H1 (cell line): ENCODE results near the gene CAMKK2. TPM values are rescaled to one million over a fixed set of nuclear protein-coding genes. Genes with fewer than 3 reads are reported as not detected.

Experiments used
- CTCF ChIA-PET: fragments of 300-600 bp; sonication (Branson Sonifier 250); formaldehyde crosslinking; loops from one replicate; lab custom pipeline; 2021; ENCODE audit not compliant: partially characterized antibody; lab: Charles Lee
- POLR2A ChIA-PET: fragments of 300-600 bp; sonication (Branson Sonifier 250); formaldehyde crosslinking; loops from one replicate; lab custom pipeline; 2021; ENCODE audit warnings: inconsistent platforms; ENCODE audit not compliant: partially characterized antibody; lab: Charles Lee
- DNase-seq, 2 experiments: peaks; one replicate each; pipeline versions ENCODE4 v3.0.0 to v3.0.0-alpha.2; 2010 to 2022; ENCODE audit warnings: low spot score in 2 of 2, low read depth in 1 of 2, mixed read lengths in 1 of 2
- FAIRE-seq: peaks from 2 replicates; lab custom pipeline; 2011; peaks lifted over from hg19 to GRCh38; lab: Jason Lieb, UNC
- H2AFZ ChIP-seq: 2 replicates; pipeline ENCODE4 v1.8.1; 2012; ENCODE audit warnings: low read length, inconsistent platforms
- H2AK5ac ChIP-seq: 2 replicates; pipeline ENCODE4 v1.6.1; 2013; ENCODE audit warnings: low read depth, low read length
- H2BK120ac ChIP-seq: replicated peaks from 2 replicates; pipeline ENCODE3; 2013; ENCODE audit warnings: low read depth, low read length, inconsistent platforms
- H2BK12ac ChIP-seq: 2 replicates; pipeline ENCODE4 v1.6.1; 2013; ENCODE audit warnings: low read depth, low read length
- H2BK15ac ChIP-seq: 2 replicates; pipeline ENCODE4 v1.6.1; 2013; ENCODE audit warnings: low read length
- H2BK20ac ChIP-seq: 2 replicates; pipeline ENCODE4 v1.6.1; 2013; ENCODE audit warnings: low read length
- H2BK5ac ChIP-seq: 2 replicates; pipeline ENCODE4 v1.6.1; 2013; ENCODE audit warnings: low read depth, low read length
- H3K14ac ChIP-seq: 2 replicates; pipeline ENCODE4 v1.6.1; 2013; ENCODE audit warnings: inconsistent platforms; ENCODE audit not compliant: insufficient read length
- H3K18ac ChIP-seq: 2 replicates; pipeline ENCODE4 v1.6.1; 2013; ENCODE audit warnings: low read length; ENCODE audit errors: extremely low read depth
- H3K23ac ChIP-seq: 2 replicates; pipeline ENCODE4 v1.6.1; 2013; ENCODE audit warnings: inconsistent platforms; ENCODE audit not compliant: insufficient read length
- H3K23me2 ChIP-seq: 2 replicates; pipeline ENCODE4 v1.6.1; 2013; ENCODE audit warnings: low read depth, low read length
- H3K27ac ChIP-seq: 2 replicates; pipeline ENCODE4 v1.6.1; 2011; ENCODE audit warnings: low read depth, low read length, inconsistent platforms
- H3K27me3 ChIP-seq, 4 experiments: replicated peaks in 1 of 4; 1 replicate in 1 of 4; 2 replicates in 3 of 4; pipeline versions ENCODE4 v1.6.1 to v1.8.1; 2011 to 2013; ENCODE audit warnings: low read length in 3 of 4, mild to moderate bottlenecking in 3 of 4, inconsistent platforms in 2 of 4, mixed read lengths in 2 of 4, moderate library complexity in 1 of 4; ENCODE audit not compliant: control insufficient read depth in 3 of 4, insufficient read depth in 3 of 4; ENCODE audit errors: extremely low read depth in 1 of 4
- H3K36me3 ChIP-seq, 4 experiments: 2 replicates each; pipeline versions ENCODE4 v1.6.1 to v1.8.1; 2011 to 2013; ENCODE audit warnings: mild to moderate bottlenecking in 4 of 4, low read length in 3 of 4, moderate library complexity in 2 of 4, control low read depth in 1 of 4, inconsistent platforms in 1 of 4; ENCODE audit not compliant: insufficient read depth in 4 of 4, control insufficient read depth in 2 of 4
- H3K4ac ChIP-seq: replicated peaks from 2 replicates; pipeline ENCODE3; 2013; ENCODE audit warnings: low read length, low read depth, mixed read lengths, inconsistent platforms; ENCODE audit not compliant: insufficient read length
- H3K4me1 ChIP-seq, 4 experiments: replicated peaks in 1 of 4; 1 replicate in 1 of 4; 2 replicates in 3 of 4; pipeline versions ENCODE4 v1.6.1 to v1.8.1; 2011 to 2013; ENCODE audit warnings: low read length in 3 of 4, inconsistent platforms in 2 of 4, mixed read lengths in 1 of 4; ENCODE audit not compliant: insufficient read depth in 4 of 4, control insufficient read depth in 3 of 4
- H3K4me2 ChIP-seq, 2 experiments: 2 replicates each; pipeline versions ENCODE4 v1.6.1 to v1.8.1; 2011 to 2013; ENCODE audit warnings: low read depth in 2 of 2, low read length in 2 of 2, control low read depth in 1 of 2, inconsistent platforms in 1 of 2, mild to moderate bottlenecking in 1 of 2; ENCODE audit not compliant: insufficient read depth in 1 of 2
- H3K4me3 ChIP-seq, 4 experiments: fragments of 200-600, 300-600 bp in 1 of 4; sonication (generic), shearing (Covaris generic), sonication (Bioruptor Twin) in 1 of 4; 2 replicates each; pipeline versions ENCODE4 v1.5.1 to v1.8.1; 2011 to 2016; ENCODE audit warnings: low read length in 4 of 4, low read depth in 3 of 4, control low read depth in 2 of 4, inconsistent platforms in 2 of 4, mild to moderate bottlenecking in 2 of 4, mixed read lengths in 1 of 4, moderate library complexity in 1 of 4; ENCODE audit not compliant: insufficient read depth in 2 of 4; ENCODE audit errors: extremely low read depth in 1 of 4
- H3K56ac ChIP-seq: replicated peaks from 2 replicates; pipeline ENCODE3; 2013; ENCODE audit warnings: low read depth, mild to moderate bottlenecking, mixed read lengths, low read length, inconsistent platforms; ENCODE audit not compliant: insufficient read length
- H3K79me1 ChIP-seq: 2 replicates; pipeline ENCODE4 v1.6.1; 2013; ENCODE audit warnings: low read depth, low read length, control low read depth
- H3K79me2 ChIP-seq, 2 experiments: 2 replicates each; pipeline versions ENCODE4 v1.6.1 to v1.8.1; 2012 to 2013; ENCODE audit warnings: low read length in 2 of 2, mild to moderate bottlenecking in 2 of 2, inconsistent platforms in 1 of 2; ENCODE audit not compliant: insufficient read depth in 2 of 2, control insufficient read depth in 1 of 2
- H3K9ac ChIP-seq, 4 experiments: replicated peaks in 1 of 4; 1 replicate in 1 of 4; 2 replicates in 3 of 4; pipeline versions ENCODE4 v1.6.1 to v1.8.1; 2011 to 2013; ENCODE audit warnings: low read depth in 3 of 4, low read length in 3 of 4, control low read depth in 2 of 4, mild to moderate bottlenecking in 2 of 4, moderate library complexity in 2 of 4, inconsistent platforms in 1 of 4; ENCODE audit errors: extremely low read depth in 1 of 4
- H3K9me3 ChIP-seq, 2 experiments: 2 replicates each; pipeline versions ENCODE4 v1.6.1 to v1.8.1; 2012 to 2013; ENCODE audit warnings: mild to moderate bottlenecking in 2 of 2, moderate library complexity in 2 of 2, control low read depth in 1 of 2, inconsistent platforms in 1 of 2, low read depth in 1 of 2, low read length in 1 of 2, mixed read lengths in 1 of 2; ENCODE audit not compliant: insufficient read depth in 2 of 2
- H4K20me1 ChIP-seq, 2 experiments: replicated peaks in 1 of 2; 2 replicates each; pipeline versions ENCODE3 to v1.8.1; 2011 to 2013; ENCODE audit warnings: inconsistent platforms in 2 of 2, low read length in 2 of 2, mild to moderate bottlenecking in 1 of 2; ENCODE audit not compliant: insufficient read depth in 2 of 2, control insufficient read depth in 1 of 2
- H4K5ac ChIP-seq: 2 replicates; pipeline ENCODE4 v1.6.1; 2013; ENCODE audit warnings: low read length, low read depth, mixed read lengths, inconsistent platforms; ENCODE audit not compliant: insufficient read length
- H4K8ac ChIP-seq: 2 replicates; pipeline ENCODE4 v1.8.0; 2013; ENCODE audit warnings: mild to moderate bottlenecking, moderate library complexity, low read length, inconsistent platforms; ENCODE audit not compliant: insufficient read depth; ENCODE audit errors: extremely low read depth
- H4K91ac ChIP-seq: replicated peaks from 2 replicates; pipeline ENCODE3; 2013; ENCODE audit warnings: low read length, mixed read lengths, inconsistent platforms; ENCODE audit not compliant: insufficient read length
- BACH1 ChIP-seq: IDR thresholded peaks from 2 replicates; pipeline ENCODE4 v1.6.1; 2012; ENCODE audit warnings: low read length, improper control_type of control experiment
- BRCA1 ChIP-seq: IDR thresholded peaks from 2 replicates; pipeline ENCODE4 v1.6.1; 2012; ENCODE audit warnings: low read depth, low read length, improper control_type of control experiment
- CEBPB ChIP-seq: IDR thresholded peaks from 2 replicates; pipeline ENCODE4 v1.6.1; 2012; ENCODE audit warnings: low read depth, low read length
- GTF2F1 ChIP-seq: IDR thresholded peaks from 2 replicates; pipeline ENCODE4 v1.6.1; 2012; ENCODE audit warnings: low read depth, low read length, improper control_type of control experiment, borderline replicate concordance
- RAD21 ChIP-seq, 2 experiments: IDR thresholded peaks in 1 of 2; conservative IDR thresholded peaks in 1 of 2; 2 replicates each; pipeline ENCODE4 v1.6.1; 2011; ENCODE audit warnings: low read depth in 2 of 2, low read length in 2 of 2, improper control_type of control experiment in 1 of 2, inconsistent platforms in 1 of 2, mild to moderate bottlenecking in 1 of 2, moderate library complexity in 1 of 2
- SIN3A ChIP-seq, 2 experiments: IDR thresholded peaks in 1 of 2; conservative IDR thresholded peaks in 1 of 2; 2 replicates each; pipeline ENCODE4 v1.6.1; 2011 to 2012; ENCODE audit warnings: low read length in 2 of 2, improper control_type of control experiment in 1 of 2, low read depth in 1 of 2, mild to moderate bottlenecking in 1 of 2
- TEAD4 ChIP-seq: IDR thresholded peaks from 2 replicates; pipeline ENCODE4 v1.6.1; 2012; ENCODE audit warnings: low read depth, low read length, inconsistent platforms, mixed read lengths
- WGBS, 2 experiments: shearing (Covaris generic) in 1 of 2; methylation state at CpG; one replicate each; pipeline versions ENCODE4 v1.1.6 to v1.1.7; 2013 to 2015; ENCODE audit warnings: low lambda C conversion rate in 2 of 2, mixed read lengths in 2 of 2, inconsistent platforms in 1 of 2, low coverage in 1 of 2, missing lambda C conversion rate in 1 of 2; ENCODE audit not compliant: insufficient replicate concordance in 2 of 2, insufficient coverage in 1 of 2, insufficient read length in 1 of 2; ENCODE audit errors: extremely low coverage in 1 of 2, missing lambda C conversion rate in 1 of 2; 5-methylcytosine and 5-hydroxymethylcytosine counted together
- polyA plus RNA-seq, 7 experiments: library from polyadenylated mRNA; depleted of rRNA in 3 of 7; stranded (reverse) in 5 of 7; unstranded in 2 of 7; fragments of >200 nt in 5 of 7; fragments of 200-250 nt in 2 of 7; gene quantifications; 1 replicate in 5 of 7; 2 replicates in 1 of 7; 4 replicates in 1 of 7; pipeline versions ENCODE4 v1.2.1 to v1.2.3, GENCODE V29; 2011 to 2013; ENCODE audit warnings: missing spikeins in 2 of 7, mixed read lengths in 2 of 7
- total RNA-seq: library from RNA; stranded (reverse); fragmentation: NEBNext Ultra II Directional; extraction: Animal tissue kit (Norgen Biotek cat#: 25700); gene quantifications from 2 replicates; pipeline ENCODE4 v1.2.1, GENCODE V29; 2021

Gene CAMKK2
- total and polyA plus RNA-seq, 2 of the 8 experiments (the other 6 are each of a cell fraction or from before 2014, with no cell fraction given) = 29.6 to 30.6 TPM

GRCh38 chr12:121203482-121203881 is 93.0 kb downstream of the CAMKK2 start:
- Histone ChIP-seq H3K36me3 (no peaks in the 10 kb centered on the region), H3K18ac (no peak overlapping the region), H3K4me2 (no peak overlapping the region), H3K79me1 (no peaks in the 10 kb centered on the region), H3K4ac (no peak overlapping the region), H3K9ac (no peak overlapping the region), H3K27me3 (no peaks in the 10 kb centered on the region), H2BK120ac (no peak overlapping the region), H3K27ac (no peak overlapping the region), H4K91ac (no peak overlapping the region), H3K4me1 (no peaks in the 10 kb centered on the region), H4K20me1 (no peaks in the 10 kb centered on the region), H3K23me2 (no peaks in the 10 kb centered on the region), H3K56ac (no peak overlapping the region), H3K14ac (no peak overlapping the region), H4K8ac (no peak overlapping the region), H4K5ac (no peak overlapping the region), H2BK15ac (no peak overlapping the region), H2BK20ac (no peak overlapping the region), H3K23ac (no peak overlapping the region), H3K4me3 (no peak overlapping the region), H2AFZ (no peak overlapping the region), H3K9me3 (no peaks in the 10 kb centered on the region), H3K79me2 (no peaks in the 10 kb centered on the region), H2AK5ac (no peak overlapping the region), H2BK12ac (no peak overlapping the region), H2BK5ac (no peak overlapping the region)
- FAIRE-seq (no peak), DNase-seq (no peak)
- CTCF ChIA-PET = interaction anchor here (0.5 to 1.6 kb wide), 3 partner anchors 10 to 225 kb away, joined by 3 read pairs; partner anchors contain the start of gene HNF1A
- 92% methylated on average over 11 of the region's 11 CpGs; no CpG with 5 or more reads in 1 of the 2 experiments for WGBS, 2 experiments
- POLR2A ChIA-PET = interaction anchor here (0.6 kb wide), 1 partner anchor 573 kb away, joined by 3 read pairs; no protein-coding TSS in a partner anchor
- TF ChIP-seq TEAD4 (no peak), RAD21 (IDR thresholded peaks at IDR 0.05 in 1 of 2, conservative IDR thresholded peaks at IDR 0.05 in 1 of 2; ENCODE audit: low read depth in 2 of 2, low read length in 2 of 2) (no peak), SIN3A (conservative IDR thresholded peaks at IDR 0.05 in 1 of 2, IDR thresholded peaks at IDR 0.05 in 1 of 2; ENCODE audit: low read depth in 1 of 2, low read length in 2 of 2) (no peak), GTF2F1 (no peak), BRCA1 (no peak), CEBPB (no peak), BACH1 (no peak)
